HEK293 (cell line): Measurements from ENCODE around the gene RPS27.

Experiments used
- ATF2 ChIP-seq: fragments of 450-650 bp; formaldehyde crosslinking; IDR thresholded peaks from 2 replicates; pipeline ENCODE4 v1.5.1; 2016; ENCODE audit warnings: missing biosample characterization, missing genetic modification characterization, low read depth
- INSM2 ChIP-seq: fragments of 450-650 bp; formaldehyde crosslinking; IDR thresholded peaks from 2 replicates; pipeline ENCODE4 v1.5.1; 2016; ENCODE audit warnings: missing biosample characterization, missing genetic modification characterization
- KLF17 ChIP-seq: fragments of 450-650 bp; formaldehyde crosslinking; IDR thresholded peaks from 2 replicates; pipeline ENCODE4 v1.5.1; 2016; ENCODE audit warnings: missing biosample characterization, missing genetic modification characterization
- KLF7 ChIP-seq: fragments of 450-650 bp; formaldehyde crosslinking; IDR thresholded peaks from 2 replicates; pipeline ENCODE4 v1.5.1; 2016; ENCODE audit warnings: missing biosample characterization, missing genetic modification characterization, borderline replicate concordance
- KLF9 ChIP-seq: fragments of 450-650 bp; formaldehyde crosslinking; IDR thresholded peaks from 2 replicates; pipeline ENCODE4 v1.5.1; 2016; ENCODE audit warnings: missing biosample characterization, missing genetic modification characterization, low read depth
- SP2 ChIP-seq: fragments of 450-650 bp; formaldehyde crosslinking; IDR thresholded peaks from 2 replicates; pipeline ENCODE4 v1.5.1; 2016; ENCODE audit warnings: missing biosample characterization, missing genetic modification characterization
- ZBTB1 ChIP-seq: fragments of 450-650 bp; formaldehyde crosslinking; IDR thresholded peaks from 2 replicates; pipeline ENCODE4 v1.5.1; 2016; ENCODE audit warnings: missing biosample characterization, missing genetic modification characterization
- ZBTB17 ChIP-seq: fragments of 450-650 bp; formaldehyde crosslinking; IDR thresholded peaks from 2 replicates; pipeline ENCODE4 v1.5.1; 2016; ENCODE audit warnings: missing biosample characterization, missing genetic modification characterization
- ZBTB20 ChIP-seq: fragments of 450-650 bp; formaldehyde crosslinking; IDR thresholded peaks from 2 replicates; pipeline ENCODE4 v1.5.1; 2016; ENCODE audit warnings: missing biosample characterization, missing genetic modification characterization
- ZBTB21 ChIP-seq: fragments of 450-650 bp; formaldehyde crosslinking; IDR thresholded peaks from 2 replicates; pipeline ENCODE4 v1.5.1; 2017; ENCODE audit warnings: missing biosample characterization, missing genetic modification characterization
- ZBTB7A ChIP-seq: fragments of 450-650 bp; formaldehyde crosslinking; IDR thresholded peaks from 2 replicates; pipeline ENCODE4 v1.5.1; 2016; ENCODE audit warnings: low read depth, missing biosample characterization, missing genetic modification characterization
- ZFP69B ChIP-seq: fragments of 450-650 bp; formaldehyde crosslinking; IDR thresholded peaks from 2 replicates; pipeline ENCODE4 v1.5.1; 2016; ENCODE audit warnings: missing biosample characterization, missing genetic modification characterization
- ZNF174 ChIP-seq: fragments of 450-650 bp; formaldehyde crosslinking; IDR thresholded peaks from 2 replicates; pipeline ENCODE4 v1.5.0; 2017; ENCODE audit warnings: missing biosample characterization, mild to moderate bottlenecking, missing genetic modification characterization
- ZNF18 ChIP-seq: fragments of 450-650 bp; formaldehyde crosslinking; IDR thresholded peaks from 2 replicates; pipeline ENCODE4 v1.5.1; 2016; ENCODE audit warnings: missing biosample characterization, missing genetic modification characterization
- ZNF19 ChIP-seq: fragments of 450-650 bp; formaldehyde crosslinking; IDR thresholded peaks from 2 replicates; pipeline ENCODE4; 2016; ENCODE audit warnings: missing biosample characterization, missing genetic modification characterization, low read depth
- ZNF211 ChIP-seq: fragments of 450-650 bp; formaldehyde crosslinking; IDR thresholded peaks from 2 replicates; pipeline ENCODE4 v1.5.1; 2016; ENCODE audit warnings: low read depth, missing biosample characterization, missing genetic modification characterization
- ZNF274 ChIP-seq, 2 experiments: fragments of 200-500 bp in 1 of 2; fragments of 450-650 bp in 1 of 2; sonication (Bioruptor generic) in 1 of 2; formaldehyde crosslinking in 1 of 2; IDR thresholded peaks; 2 replicates each; pipeline versions ENCODE4 v1.5.1 to v1.6.1; 2014 to 2016; ENCODE audit warnings: borderline replicate concordance in 1 of 2, inconsistent platforms in 1 of 2, low read length in 1 of 2, missing biosample characterization in 1 of 2, missing genetic modification characterization in 1 of 2
- ZNF350 ChIP-seq: fragments of 450-650 bp; formaldehyde crosslinking; IDR thresholded peaks from 2 replicates; pipeline ENCODE4 v1.5.0; 2017; ENCODE audit warnings: missing biosample characterization, mild to moderate bottlenecking, missing genetic modification characterization
- ZNF416 ChIP-seq: fragments of 450-650 bp; formaldehyde crosslinking; IDR thresholded peaks from 2 replicates; pipeline ENCODE4 v1.5.1; 2016; ENCODE audit warnings: missing biosample characterization, missing genetic modification characterization
- ZNF426 ChIP-seq: fragments of 450-650 bp; formaldehyde crosslinking; IDR thresholded peaks from 2 replicates; pipeline ENCODE4 v1.5.1; 2017; ENCODE audit warnings: missing biosample characterization, missing genetic modification characterization, mild to moderate bottlenecking, inconsistent platforms, moderate library complexity
- ZNF488 ChIP-seq: fragments of 450-650 bp; formaldehyde crosslinking; IDR thresholded peaks from 2 replicates; pipeline ENCODE4 v1.5.1; 2016; ENCODE audit warnings: missing biosample characterization, missing genetic modification characterization
- ZNF518A ChIP-seq: fragments of 450-650 bp; formaldehyde crosslinking; conservative IDR thresholded peaks from 2 replicates; pipeline ENCODE4 v1.5.1; 2016; ENCODE audit warnings: low read depth, missing biosample characterization, missing genetic modification characterization
- ZNF548 ChIP-seq: fragments of 450-650 bp; formaldehyde crosslinking; IDR thresholded peaks from 2 replicates; pipeline ENCODE4 v1.5.1; 2016; ENCODE audit warnings: missing biosample characterization, missing genetic modification characterization
- ZNF555 ChIP-seq: fragments of 450-650 bp; formaldehyde crosslinking; conservative IDR thresholded peaks from 2 replicates; pipeline ENCODE4 v1.5.1; 2017; ENCODE audit warnings: missing biosample characterization, mild to moderate bottlenecking, missing genetic modification characterization, inconsistent platforms
- ZNF561 ChIP-seq: fragments of 450-650 bp; IDR thresholded peaks from 2 replicates; pipeline ENCODE4 v1.5.1; 2018; ENCODE audit warnings: missing biosample characterization, missing genetic modification characterization, borderline replicate concordance
- ZNF629 ChIP-seq: fragments of 450-650 bp; formaldehyde crosslinking; IDR thresholded peaks from 2 replicates; pipeline ENCODE4 v1.5.1; 2017; ENCODE audit warnings: missing biosample characterization, missing genetic modification characterization

RPS27 gene

GRCh38 chr1:153946622-153947241 lies 43.8 kb upstream of the RPS27 start, which contains the start of gene DENND4B (continued):
- TF ChIP-seq ZNF18 (tag by site-specific recombination) (no peak), ZNF548 (tag by site-specific recombination) (no peak), ZBTB20 (no peak), ZNF211 (tag by site-specific recombination) (no peak), KLF17 (peak; percentile 63; the same call in 1 of the 2 replicates), ZBTB1 (tag by site-specific recombination) (no peak), SP2 (tag by site-specific recombination) (no peak; the same call in 1 of the 2 replicates), ZNF488 (tag by site-specific recombination) (no peak), ZBTB21 (no peak), ZNF350 (no peak), ZNF518A (tag by site-specific recombination) (no peak), ZFP69B (tag by site-specific recombination) (no peak; the same call in 1 of the 2 replicates), ZNF555 (no peak), ZBTB17 (tag by site-specific recombination) (0 out of 2 replicates have a peak, but pooled peaks have one; percentile 25), ZBTB7A (no peak), KLF9 (tag by site-specific recombination) (no peak), ZNF174 (tag by site-specific recombination) (no peak), ZNF629 (tag by site-specific recombination) (no peak), ZNF416 (tag by site-specific recombination) (no peak), ATF2 (no peak), INSM2 (no peak), ZNF426 (tag by site-specific recombination) (no peak), ZNF561 (tag by site-specific recombination) (no peak), ZNF19 (tag by site-specific recombination) (no peak), KLF7 (tag by site-specific recombination) (no peak), ZNF274 (IDR thresholded peaks at IDR 0.05; ENCODE audit: low read length) (no peak), ZNF274 (tag by site-specific recombination; IDR thresholded peaks at IDR 0.05; ENCODE audit: borderline replicate concordance) (no peak)
